ENCODE data around the gene OTUD4.

Gene OTUD4

DNA sequence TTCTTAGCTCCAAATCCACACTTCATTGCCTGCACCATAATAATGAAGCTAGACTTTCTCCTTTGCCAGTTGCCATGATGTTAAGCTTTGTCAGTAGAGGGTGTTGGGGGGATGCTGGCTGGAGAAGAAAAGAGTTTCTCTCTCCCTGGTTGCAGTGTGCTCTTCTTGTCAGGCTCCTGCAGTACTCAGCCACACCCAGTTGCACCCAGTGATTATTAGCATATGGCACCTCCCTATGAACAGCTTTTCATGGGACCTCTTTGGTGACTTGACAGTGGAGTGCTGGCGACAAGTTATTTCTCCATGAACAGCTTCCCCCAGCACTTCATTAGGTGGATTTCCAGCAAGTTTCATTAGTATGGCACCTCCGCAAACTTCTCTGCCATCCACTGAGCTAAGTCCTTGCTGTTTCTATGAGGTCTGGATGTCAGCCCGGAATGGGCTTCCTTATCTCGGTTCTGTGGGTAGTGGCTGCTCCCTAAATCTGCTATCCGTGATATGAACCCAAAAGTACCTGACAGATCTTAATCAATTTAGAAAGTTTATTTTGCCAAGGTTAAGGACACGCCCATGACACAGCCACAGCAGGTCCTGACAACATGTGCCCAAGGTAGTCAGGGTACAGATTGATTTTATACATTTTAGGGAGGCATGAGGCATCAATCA is 18.8 kb upstream of the OTUD4 start:
- H3K4me2 ChIP-seq (ENCODE audit: low read length), result no peak overlapping the region
- no peak for DNase-seq
- H2BK5ac ChIP-seq (ENCODE audit: low read length), result no peak overlapping the region
- H3K9ac ChIP-seq (ENCODE audit: low read length), result no peak overlapping the region
- H3K23ac ChIP-seq (ENCODE audit: low read length), result no peak overlapping the region
- no peak overlapping the region for H3K56ac ChIP-seq (ENCODE audit: low read length)
- no peak overlapping the region for H2AK5ac ChIP-seq (ENCODE audit: low read length)
- no peaks in the 10 kb centered on the region for H3K4me1 ChIP-seq (ENCODE audit: control insufficient read depth, low read depth, low read length)
- H2BK15ac ChIP-seq (replicated peaks; ENCODE audit: low read depth), result no peak overlapping the region
- no peak overlapping the region for H3K4ac ChIP-seq (ENCODE audit: low read depth, low read length)
- no peak overlapping the region for H3K27ac ChIP-seq (ENCODE audit: low read depth, low read length)
- H4K8ac ChIP-seq (ENCODE audit: low read depth, low read length), result no peak overlapping the region
- H4K5ac ChIP-seq (ENCODE audit: low read length), result no peak overlapping the region
- no peaks in the 10 kb centered on the region for H3K36me3 ChIP-seq (ENCODE audit: control insufficient read depth, insufficient read depth, low read length)
- no peaks in the 10 kb centered on the region for H3K27me3 ChIP-seq (ENCODE audit: insufficient read depth, low read length, poor library complexity)
- H2BK120ac ChIP-seq (ENCODE audit: low read depth, low read length), result no peak overlapping the region
- no peaks in the 10 kb centered on the region for H3K79me2 ChIP-seq (ENCODE audit: control insufficient read depth, insufficient read depth, low read length)
- no CpG with 5 or more reads among the region's 6 CpGs for WGBS (ENCODE audit: extremely low coverage, insufficient coverage, low lambda C conversion rate)
- no peaks in the 10 kb centered on the region for H3K79me1 ChIP-seq (ENCODE audit: low read length)
- H3K18ac ChIP-seq (ENCODE audit: low read length), result no peak overlapping the region
- no peak overlapping the region for H3K4me3 ChIP-seq (ENCODE audit: low read length)

DNA sequence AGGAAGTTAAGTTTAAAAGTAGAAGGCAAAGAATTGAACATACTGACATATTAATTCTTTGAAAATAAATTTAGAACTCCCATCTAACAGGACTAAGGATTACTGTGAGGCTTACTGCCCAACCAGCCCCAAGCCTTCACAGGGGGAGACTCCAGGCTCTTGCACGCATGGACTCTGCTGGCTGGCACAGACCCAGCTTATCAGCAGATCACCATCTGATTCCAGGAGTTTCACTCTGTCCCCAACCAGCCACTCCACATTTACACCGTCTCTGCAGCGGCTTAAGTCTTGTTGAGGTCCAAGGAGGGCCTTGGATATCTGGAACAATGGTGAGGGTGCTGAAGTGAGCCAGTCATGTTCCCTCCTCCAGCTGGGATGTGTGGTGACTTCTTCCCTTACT is 16.4 kb upstream of the OTUD4 start:
- Histone ChIP-seq H2AK5ac (ENCODE audit: low read length) (no peak overlapping the region), H3K27me3 (ENCODE audit: insufficient read depth, low read length, poor library complexity) (no peaks in the 10 kb centered on the region), H2BK5ac (ENCODE audit: low read length) (no peak overlapping the region), H3K23ac (ENCODE audit: low read length) (no peak overlapping the region), H3K9ac (ENCODE audit: low read length) (no peak overlapping the region), H3K4ac (ENCODE audit: low read depth, low read length) (no peak overlapping the region), H3K27ac (ENCODE audit: low read depth, low read length) (no peak overlapping the region), H4K5ac (ENCODE audit: low read length) (no peak overlapping the region), H3K36me3 (ENCODE audit: control insufficient read depth, insufficient read depth, low read length) (no peaks in the 10 kb centered on the region), H3K4me1 (ENCODE audit: control insufficient read depth, low read depth, low read length) (no peaks in the 10 kb centered on the region), H3K79me1 (ENCODE audit: low read length) (no peaks in the 10 kb centered on the region), H2BK15ac (replicated peaks; ENCODE audit: low read depth) (no peak overlapping the region), H3K56ac (ENCODE audit: low read length) (no peak overlapping the region), H3K4me2 (ENCODE audit: low read length) (no peak overlapping the region), H2BK120ac (ENCODE audit: low read depth, low read length) (no peak overlapping the region), H3K4me3 (ENCODE audit: low read length) (no peak overlapping the region), H3K79me2 (ENCODE audit: control insufficient read depth, insufficient read depth, low read length) (no peaks in the 10 kb centered on the region), H3K18ac (ENCODE audit: low read length) (no peak overlapping the region), H4K8ac (ENCODE audit: low read depth, low read length) (no peak overlapping the region)
- DNase-seq, result no peak
- no CpG with 5 or more reads among the region's 3 CpGs for WGBS (ENCODE audit: extremely low coverage, insufficient coverage, low lambda C conversion rate)

DNA sequence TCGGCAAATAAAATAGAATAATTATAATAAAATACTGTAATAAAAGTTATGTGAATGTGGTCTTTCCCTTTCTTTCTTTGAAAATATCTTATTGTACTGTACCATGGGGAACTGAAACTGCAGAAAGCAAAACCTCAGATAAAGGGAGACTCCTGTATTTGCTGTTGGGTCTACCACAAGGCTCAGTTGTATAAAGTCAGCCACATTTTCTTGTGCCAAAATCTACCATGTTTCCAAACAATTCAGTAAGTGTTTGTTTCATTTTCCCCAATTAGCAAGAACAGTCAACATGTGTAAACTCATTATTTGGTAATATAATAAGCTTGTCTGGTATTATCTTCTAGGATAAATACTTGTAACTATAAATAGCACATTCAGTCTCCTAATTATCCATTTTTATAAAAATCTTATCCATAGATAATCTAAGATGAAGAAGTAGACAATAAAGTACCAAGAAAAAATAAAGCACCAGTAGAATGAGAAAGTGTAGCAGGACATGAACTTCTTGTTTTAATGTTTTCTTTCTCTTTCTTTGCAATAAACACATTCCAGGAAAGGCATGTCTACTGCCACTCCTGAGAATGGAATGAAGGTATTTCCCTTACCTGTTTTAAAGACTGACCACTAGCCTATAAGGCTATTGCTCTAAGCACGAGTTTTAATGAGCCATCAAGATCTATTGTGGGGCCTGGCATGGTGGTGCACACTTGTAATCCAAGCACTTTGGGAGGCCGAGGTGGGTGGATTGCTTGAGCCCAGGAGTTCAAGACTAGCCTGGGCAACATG is 15.0 kb upstream of the OTUD4 start:
- H2BK5ac ChIP-seq (ENCODE audit: low read length), result no peak overlapping the region
- no peak overlapping the region for H3K56ac ChIP-seq (ENCODE audit: low read length)
- no peak overlapping the region for H4K8ac ChIP-seq (ENCODE audit: low read depth, low read length)
- DNase-seq, result peak; percentile 63
- H3K79me1 ChIP-seq (ENCODE audit: low read length), result no peaks in the 10 kb centered on the region
- no peak overlapping the region for H3K9ac ChIP-seq (ENCODE audit: low read length)
- no peaks in the 10 kb centered on the region for H3K79me2 ChIP-seq (ENCODE audit: control insufficient read depth, insufficient read depth, low read length)
- H3K27ac ChIP-seq (ENCODE audit: low read depth, low read length), result no peak overlapping the region
- no peak overlapping the region for H3K18ac ChIP-seq (ENCODE audit: low read length)
- H2BK15ac ChIP-seq (replicated peaks; ENCODE audit: low read depth), result no peak overlapping the region
- H3K36me3 ChIP-seq (ENCODE audit: control insufficient read depth, insufficient read depth, low read length), result no peaks in the 10 kb centered on the region
- no peak overlapping the region for H3K23ac ChIP-seq (ENCODE audit: low read length)
- no peaks in the 10 kb centered on the region for H3K27me3 ChIP-seq (ENCODE audit: insufficient read depth, low read length, poor library complexity)
- no peak overlapping the region for H2AK5ac ChIP-seq (ENCODE audit: low read length)
- H3K4me3 ChIP-seq (ENCODE audit: low read length), result no peak overlapping the region
- H3K4me2 ChIP-seq (ENCODE audit: low read length), result no peak overlapping the region
- no peak overlapping the region for H4K5ac ChIP-seq (ENCODE audit: low read length)
- H2BK120ac ChIP-seq (ENCODE audit: low read depth, low read length), result no peak overlapping the region
- H3K4ac ChIP-seq (ENCODE audit: low read depth, low read length), result no peak overlapping the region
- WGBS (ENCODE audit: extremely low coverage, insufficient coverage, low lambda C conversion rate), result no CpG with 5 or more reads among the region's 3 CpGs
- no peaks in the 10 kb centered on the region for H3K4me1 ChIP-seq (ENCODE audit: control insufficient read depth, low read depth, low read length)

DNA sequence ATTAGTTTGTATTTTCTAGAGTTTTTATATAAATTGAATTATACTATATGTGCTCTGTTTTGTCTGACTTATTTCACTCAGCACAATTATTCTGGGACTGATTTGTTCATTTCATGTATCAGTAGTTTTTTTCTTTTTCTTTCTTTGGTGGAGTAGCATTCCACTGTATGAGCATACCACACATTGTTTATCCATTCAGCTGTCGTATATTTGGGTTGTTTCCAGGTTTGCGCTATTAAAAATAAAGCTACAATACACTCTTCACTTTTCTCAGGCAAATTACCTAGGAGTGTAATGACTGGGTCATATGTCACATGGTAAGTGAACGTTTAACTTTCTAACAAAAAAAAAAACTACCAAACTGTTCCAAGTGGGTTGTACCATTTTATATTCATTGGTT is 9.6 kb upstream of the OTUD4 start:
- H3K56ac ChIP-seq (ENCODE audit: low read length), result no peak overlapping the region
- no CpG with 5 or more reads among the region's 3 CpGs for WGBS (ENCODE audit: extremely low coverage, insufficient coverage, low lambda C conversion rate)

DNA sequence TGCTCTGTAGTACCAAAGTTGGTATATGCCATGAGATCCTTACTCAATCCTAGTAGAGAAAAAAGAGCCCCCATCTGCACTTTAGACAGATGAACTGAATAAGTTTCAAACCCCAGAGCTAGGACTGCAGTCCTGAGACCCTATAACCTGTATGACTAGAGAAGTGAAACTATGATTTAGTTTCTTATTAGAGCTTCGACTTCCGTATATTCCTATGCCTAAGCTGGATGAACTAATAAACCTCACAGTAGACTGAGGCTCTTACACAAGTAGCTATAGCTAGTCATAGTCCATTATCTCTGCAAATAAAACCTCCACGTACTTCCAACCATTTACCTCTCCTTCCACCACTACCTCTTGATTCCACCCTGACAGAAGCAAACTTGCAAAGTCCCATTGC is 6.3 kb upstream of the OTUD4 start:
- no peaks in the 10 kb centered on the region for H3K79me1 ChIP-seq (ENCODE audit: low read length)
- no peak overlapping the region for H2BK15ac ChIP-seq (replicated peaks; ENCODE audit: low read depth)
- no peaks in the 10 kb centered on the region for H3K79me2 ChIP-seq (ENCODE audit: control insufficient read depth, insufficient read depth, low read length)
- H3K27ac ChIP-seq (ENCODE audit: low read depth, low read length), result no peak overlapping the region
- H3K9ac ChIP-seq (ENCODE audit: low read length), result no peak overlapping the region
- H3K27me3 ChIP-seq (ENCODE audit: insufficient read depth, low read length, poor library complexity), result no peaks in the 10 kb centered on the region
- H4K5ac ChIP-seq (ENCODE audit: low read length), result no peak overlapping the region
- no peak overlapping the region for H3K4ac ChIP-seq (ENCODE audit: low read depth, low read length)
- H3K56ac ChIP-seq (ENCODE audit: low read length), result no peak overlapping the region
- H2BK5ac ChIP-seq (ENCODE audit: low read length), result no peak overlapping the region
- no peak overlapping the region for H3K4me3 ChIP-seq (ENCODE audit: low read length)
- no CpG with 5 or more reads among the region's 3 CpGs for WGBS (ENCODE audit: extremely low coverage, insufficient coverage, low lambda C conversion rate)
- no peak for DNase-seq
- no peak overlapping the region for H3K4me2 ChIP-seq (ENCODE audit: low read length)
- no peak overlapping the region for H4K8ac ChIP-seq (ENCODE audit: low read depth, low read length)
- H3K4me1 ChIP-seq (ENCODE audit: control insufficient read depth, low read depth, low read length), result no peaks in the 10 kb centered on the region
- no peak overlapping the region for H3K18ac ChIP-seq (ENCODE audit: low read length)
- H2AK5ac ChIP-seq (ENCODE audit: low read length), result no peak overlapping the region
- H2BK120ac ChIP-seq (ENCODE audit: low read depth, low read length), result no peak overlapping the region
- H3K23ac ChIP-seq (ENCODE audit: low read length), result no peak overlapping the region
- no peaks in the 10 kb centered on the region for H3K36me3 ChIP-seq (ENCODE audit: control insufficient read depth, insufficient read depth, low read length)

More for the DNA sequence above, 9.6 kb upstream of the OTUD4 start:
- no peak overlapping the region for H3K9ac ChIP-seq (ENCODE audit: low read length)
- H3K4me3 ChIP-seq (ENCODE audit: low read length), result no peak overlapping the region
- no peak overlapping the region for H3K18ac ChIP-seq (ENCODE audit: low read length)
- H3K27me3 ChIP-seq (ENCODE audit: insufficient read depth, low read length, poor library complexity), result no peaks in the 10 kb centered on the region
- H3K4me2 ChIP-seq (ENCODE audit: low read length), result no peak overlapping the region
- H4K8ac ChIP-seq (ENCODE audit: low read depth, low read length), result no peak overlapping the region
- DNase-seq, result no peak
- no peak overlapping the region for H2AK5ac ChIP-seq (ENCODE audit: low read length)
- no peak overlapping the region for H4K5ac ChIP-seq (ENCODE audit: low read length)
- H3K79me2 ChIP-seq (ENCODE audit: control insufficient read depth, insufficient read depth, low read length), result no peaks in the 10 kb centered on the region
- H2BK5ac ChIP-seq (ENCODE audit: low read length), result no peak overlapping the region
- H3K4me1 ChIP-seq (ENCODE audit: control insufficient read depth, low read depth, low read length), result no peaks in the 10 kb centered on the region
- H3K27ac ChIP-seq (ENCODE audit: low read depth, low read length), result no peak overlapping the region
- no peaks in the 10 kb centered on the region for H3K79me1 ChIP-seq (ENCODE audit: low read length)
- no peak overlapping the region for H3K23ac ChIP-seq (ENCODE audit: low read length)
- H2BK15ac ChIP-seq (replicated peaks; ENCODE audit: low read depth), result no peak overlapping the region
- H3K4ac ChIP-seq (ENCODE audit: low read depth, low read length), result no peak overlapping the region
- H3K36me3 ChIP-seq (ENCODE audit: control insufficient read depth, insufficient read depth, low read length), result no peaks in the 10 kb centered on the region
- H2BK120ac ChIP-seq (ENCODE audit: low read depth, low read length), result no peak overlapping the region
